ENCODE measurements around the gene TTLL7. TPM values are rescaled to one million over a fixed set of nuclear protein-coding genes. Genes with fewer than 3 reads are reported as not detected.

TTLL7 gene
- total and polyA plus RNA-seq, 7 donors: 1.1 to 13.0 (median 5.0) TPM

- Histone ChIP-seq H3K27me3 (ENCODE audit: insufficient read depth in 3 of 3, low read length in 2 of 3) (no peaks in the 10 kb centered on the region), H3K27ac (no peak overlapping the region), H3K9me3 (no peaks in the 10 kb centered on the region), H3K36me3 (ENCODE audit: insufficient read depth in 1 of 2, low read depth in 1 of 2) (no peaks in the 10 kb centered on the region), H3K4me3 (no peak overlapping the region), H3K4me1 (peaks cover 13% of the 10 kb centered on the region)
- ATAC-seq (no peak), DNase-seq (no peak)
- intact Hi-C loops (cut with DNase I): no loop called here
- TF ChIP-seq CTCF (IDR thresholded peaks at IDR 0.05): no peak
Measured at GRCh38 chr1:83964153-83964552, 34.8 kb downstream of the TTLL7 start.

- WGBS, 3 donors: 60 to 78% (median 71%) methylated on average over 2 of the region's 2 CpGs
- intact Hi-C loops (cut with DNase I): no loop called here
- Histone ChIP-seq H3K27me3 (ENCODE audit: insufficient read depth in 3 of 3, low read length in 2 of 3) (no peaks in the 10 kb centered on the region), H3K4me1 (peaks cover 13% of the 10 kb centered on the region), H3K9me3 (no peaks in the 10 kb centered on the region), H3K4me3 (no peak overlapping the region), H3K27ac (no peak overlapping the region), H3K36me3 (ENCODE audit: insufficient read depth in 1 of 2, low read depth in 1 of 2) (no peaks in the 10 kb centered on the region)
- ATAC-seq (no peak), DNase-seq (no peak)
- no peak for TF ChIP-seq CTCF (IDR thresholded peaks at IDR 0.05)
Measured at GRCh38 chr1:83961571-83962295, 37.2 kb downstream of the TTLL7 start.

- intact Hi-C loops (cut with DNase I): no loop called here
- TF ChIP-seq CTCF (IDR thresholded peaks at IDR 0.05): no peak
Measured at GRCh38 chr1:83960669-83961277, 38.2 kb downstream of the TTLL7 start.

GRCh38 chr1:83959824-83960498 is 39.0 kb downstream of the TTLL7 start:
- intact Hi-C loops (cut with DNase I): no loop called here
- DNase-seq: no peak
- 93 to 100% (median 96%) methylated on average over 1 of the region's 1 CpG for WGBS, 3 donors

More at GRCh38 chr1:83960669-83961277, 38.2 kb downstream of the TTLL7 start:
- H3K36me3 ChIP-seq (ENCODE audit: insufficient read depth in 1 of 2, low read depth in 1 of 2): no peaks in the 10 kb centered on the region
- DNase-seq (no peak), ATAC-seq (no peak)
- peaks cover 7% of the 10 kb centered on the region for H3K4me1 ChIP-seq
- no peaks in the 10 kb centered on the region for H3K9me3 ChIP-seq
- H3K27ac ChIP-seq: no peak overlapping the region
- no peaks in the 10 kb centered on the region for H3K27me3 ChIP-seq (ENCODE audit: insufficient read depth in 3 of 3, low read length in 2 of 3)
- H3K4me3 ChIP-seq: no peak overlapping the region

More at GRCh38 chr1:83959824-83960498, 39.0 kb downstream of the TTLL7 start:
- Histone ChIP-seq H3K27ac (no peak overlapping the region), H3K27me3 (ENCODE audit: insufficient read depth in 3 of 3, low read length in 2 of 3) (no peaks in the 10 kb centered on the region), H3K4me3 (no peak overlapping the region), H3K9me3 (no peaks in the 10 kb centered on the region), H3K36me3 (ENCODE audit: insufficient read depth in 1 of 2, low read depth in 1 of 2) (no peaks in the 10 kb centered on the region), H3K4me1 (peaks cover 7% of the 10 kb centered on the region)
- no peak for ATAC-seq
- TF ChIP-seq CTCF (IDR thresholded peaks at IDR 0.05): no peak

All from psoas muscle (tissue), 8 donors.